Activated CD4-positive, alpha-beta memory T cell treated with anti-CD3 and anti-CD28 coated beads, Interleukin-2, amount 10 ng/mL, durations not matched to agents 7 days and 5 days (primary cell): ENCODE results near the gene FTCD. TPM values are rescaled to one million over a fixed set of nuclear protein-coding genes. Genes with fewer than 3 reads are reported as not detected.

Experiments
- CTCF ChIA-PET: fragments of 350-600 bp; sonication (Branson Sonifier 250); formaldehyde crosslinking; loops from one replicate; lab custom pipeline; 2021; ENCODE audit warnings: antibody characterized with exemption, inconsistent platforms; lab: Charles Lee
- POLR2A ChIA-PET: fragments of 350-600 bp; sonication (Branson Sonifier 250); formaldehyde crosslinking; loops from one replicate; lab custom pipeline; 2021; ENCODE audit warnings: antibody characterized with exemption; lab: Charles Lee
- DNase-seq: peaks from one replicate; pipeline ENCODE4 v3.0.0-alpha.2; 2020
- H3K27ac Mint-ChIP-seq: one replicate; pipeline ENCODE4 v1.8.0; 2021; ENCODE audit warnings: mild to moderate bottlenecking, mixed read lengths
- H3K27me3 Mint-ChIP-seq: one replicate; pipeline ENCODE4 v1.8.0; 2021; ENCODE audit warnings: mixed read lengths
- H3K36me3 Mint-ChIP-seq: one replicate; pipeline ENCODE4 v1.8.0; 2021; ENCODE audit warnings: low read depth, mixed read lengths
- H3K4me1 Mint-ChIP-seq: one replicate; pipeline ENCODE4 v1.8.0; 2021; ENCODE audit warnings: mixed read lengths
- H3K4me3 Mint-ChIP-seq: one replicate; pipeline ENCODE4 v1.8.0; 2021; ENCODE audit warnings: mild to moderate bottlenecking, mixed read lengths
- H3K9me3 Mint-ChIP-seq: one replicate; pipeline ENCODE4 v1.8.0; 2021; ENCODE audit warnings: mixed read lengths
- total RNA-seq, 2 experiments: library from RNA; stranded (reverse); gene quantifications; one replicate each; pipeline ENCODE4 v1.2.3, GENCODE V29; 2021

The FTCD gene
- total RNA-seq, 2 experiments from 2014 or later = 0.18 TPM; not detected in 1

DNA sequence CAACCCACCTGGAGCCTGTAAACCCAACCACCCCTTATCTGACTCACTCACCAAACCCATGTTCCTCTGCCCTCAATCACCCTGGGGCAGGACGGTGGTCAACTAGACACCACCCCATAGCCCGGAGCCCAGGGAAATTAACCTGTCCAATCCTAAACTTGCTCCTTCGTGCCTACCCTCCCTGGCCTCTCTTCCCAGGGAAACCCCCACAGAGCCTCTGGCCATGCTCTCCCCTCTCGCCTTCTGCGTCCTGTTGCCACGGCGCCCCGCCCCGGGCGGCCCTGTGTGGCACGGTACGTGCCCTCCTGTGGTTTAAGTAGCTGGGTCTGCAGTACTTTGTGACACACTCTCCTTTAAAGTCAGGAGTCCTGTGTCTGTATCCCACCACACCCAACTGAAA lies 4.0 kb upstream of the FTCD start:
- no peak overlapping the region for H3K27ac Mint-ChIP-seq
- DNase-seq = no peak
- CTCF ChIA-PET = interaction anchor here (1.4 kb wide), 1 partner anchor 16 kb away, joined by 4 read pairs; no protein-coding TSS in a partner anchor

DNA sequence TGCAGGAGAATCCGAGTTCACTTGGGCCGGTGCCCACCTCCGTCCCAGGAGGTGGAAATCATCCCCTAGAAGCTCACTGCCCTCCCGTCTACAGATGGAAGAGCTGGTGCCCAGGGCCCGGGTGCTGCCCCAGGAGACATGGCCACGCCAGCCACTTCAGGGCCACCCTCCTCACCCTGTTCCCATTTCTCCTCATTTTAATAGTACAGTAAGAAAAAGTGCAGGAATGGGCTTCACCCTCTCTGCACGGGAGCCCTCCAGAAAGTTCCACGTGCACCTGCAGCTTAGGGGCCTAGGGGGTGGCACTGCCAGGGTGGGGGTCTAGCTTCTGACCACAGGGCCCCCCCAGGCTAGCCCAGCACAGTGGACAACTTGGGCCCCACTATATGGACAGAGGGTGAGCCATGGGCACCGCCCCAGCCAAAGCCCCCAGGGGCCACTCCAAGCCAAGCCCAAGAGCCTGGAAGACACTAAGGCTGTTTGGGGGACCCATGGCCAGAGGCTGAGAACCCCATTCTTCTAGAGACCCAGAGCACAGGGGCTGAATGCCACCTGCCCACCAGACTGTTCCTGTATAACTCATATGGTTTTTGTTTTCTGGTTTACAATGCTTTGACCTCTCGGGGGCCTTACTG lies 3.4 kb upstream of the FTCD start:
- no peak overlapping the region for H3K27ac Mint-ChIP-seq
- H3K9me3 Mint-ChIP-seq = no peaks in the 10 kb centered on the region
- ChIA-PET POLR2A (no interaction called here), CTCF (interaction anchor here (0.5 to 1.4 kb wide), 2 partner anchors 12 to 15 kb away, joined by 3 to 4 read pairs; no protein-coding TSS in a partner anchor)
- no peak overlapping the region for H3K4me3 Mint-ChIP-seq
- H3K27me3 Mint-ChIP-seq = peaks cover 5% of the 10 kb centered on the region
- DNase-seq = peak; percentile 13
- H3K36me3 Mint-ChIP-seq = no peaks in the 10 kb centered on the region
- no peaks in the 10 kb centered on the region for H3K4me1 Mint-ChIP-seq

More for the DNA sequence above, 4.0 kb upstream of the FTCD start:
- H3K27me3 Mint-ChIP-seq = peaks cover 5% of the 10 kb centered on the region
- H3K9me3 Mint-ChIP-seq = no peaks in the 10 kb centered on the region
- H3K4me1 Mint-ChIP-seq = no peaks in the 10 kb centered on the region
- POLR2A ChIA-PET = no interaction called here
- no peaks in the 10 kb centered on the region for H3K36me3 Mint-ChIP-seq
- H3K4me3 Mint-ChIP-seq = no peak overlapping the region

DNA sequence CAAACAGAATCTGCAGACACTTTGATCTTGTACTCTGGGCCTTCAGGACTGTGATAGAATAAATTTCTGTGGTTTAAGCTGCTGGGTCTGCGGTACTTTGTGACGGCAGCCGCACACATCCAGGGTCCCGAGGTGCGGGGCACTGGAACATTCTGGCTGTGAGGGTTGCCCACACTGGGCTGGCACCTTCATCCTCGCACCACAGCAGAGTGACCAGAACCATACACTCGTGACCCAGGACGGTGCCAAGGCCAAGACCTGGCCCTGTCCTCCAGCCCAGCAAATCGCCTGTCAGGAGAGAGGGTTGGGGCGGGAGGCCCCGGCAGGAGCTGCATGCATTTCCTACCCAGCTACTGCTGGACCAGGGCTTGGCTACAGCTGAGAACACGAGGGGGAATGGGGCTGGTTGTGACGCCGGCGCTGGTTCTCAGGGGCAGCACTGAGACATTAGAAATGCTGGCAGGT lies 2.6 kb upstream of the FTCD start:
- no peak overlapping the region for H3K27ac Mint-ChIP-seq
- peaks cover 3% of the 10 kb centered on the region for H3K27me3 Mint-ChIP-seq
- ChIA-PET POLR2A (no interaction called here), CTCF (interaction anchor here (0.5 to 1.4 kb wide), 2 partner anchors 13 to 14 kb away, joined by 3 to 4 read pairs; no protein-coding TSS in a partner anchor)
- no peaks in the 10 kb centered on the region for H3K4me1 Mint-ChIP-seq
- peak; percentile 10 for DNase-seq
- no peaks in the 10 kb centered on the region for H3K9me3 Mint-ChIP-seq
- no peaks in the 10 kb centered on the region for H3K36me3 Mint-ChIP-seq
- H3K4me3 Mint-ChIP-seq = no peak overlapping the region

DNA sequence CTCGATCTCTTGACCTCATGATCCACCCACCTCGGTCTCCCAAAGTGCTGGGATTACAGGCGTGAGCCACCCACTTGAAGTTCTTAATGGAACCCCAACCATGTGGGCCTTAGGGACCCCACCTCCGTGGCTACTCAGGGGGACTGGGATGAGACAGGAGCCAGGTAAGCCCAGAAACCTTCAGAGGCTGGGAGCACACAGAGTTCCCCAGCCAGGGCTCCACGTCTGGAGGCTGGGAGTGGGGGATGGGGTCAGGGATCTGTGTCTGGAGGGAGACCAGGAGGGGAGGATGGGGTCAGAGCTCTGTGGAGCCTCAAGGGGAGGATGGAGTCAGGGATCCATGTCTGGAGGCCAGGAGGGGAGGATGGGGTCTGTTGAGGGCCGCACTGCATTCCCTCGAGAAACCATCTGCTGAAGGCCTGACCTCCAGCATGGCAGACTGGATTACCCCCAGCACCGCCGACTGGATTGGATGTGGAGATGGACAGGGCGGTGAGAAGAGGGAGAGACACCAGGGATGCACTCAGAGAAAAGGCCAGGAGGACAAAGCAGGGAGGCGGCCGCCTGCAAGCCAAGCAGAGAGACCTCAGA lies 2.1 kb upstream of the FTCD start:
- H3K9me3 Mint-ChIP-seq = no peaks in the 10 kb centered on the region
- CTCF ChIA-PET = no interaction called here
- peak; percentile 8 for DNase-seq
- H3K27ac Mint-ChIP-seq = no peak overlapping the region
- POLR2A ChIA-PET = no interaction called here
- H3K4me1 Mint-ChIP-seq = no peaks in the 10 kb centered on the region
- no peaks in the 10 kb centered on the region for H3K36me3 Mint-ChIP-seq
- H3K27me3 Mint-ChIP-seq = no peaks in the 10 kb centered on the region
- no peak overlapping the region for H3K4me3 Mint-ChIP-seq

DNA sequence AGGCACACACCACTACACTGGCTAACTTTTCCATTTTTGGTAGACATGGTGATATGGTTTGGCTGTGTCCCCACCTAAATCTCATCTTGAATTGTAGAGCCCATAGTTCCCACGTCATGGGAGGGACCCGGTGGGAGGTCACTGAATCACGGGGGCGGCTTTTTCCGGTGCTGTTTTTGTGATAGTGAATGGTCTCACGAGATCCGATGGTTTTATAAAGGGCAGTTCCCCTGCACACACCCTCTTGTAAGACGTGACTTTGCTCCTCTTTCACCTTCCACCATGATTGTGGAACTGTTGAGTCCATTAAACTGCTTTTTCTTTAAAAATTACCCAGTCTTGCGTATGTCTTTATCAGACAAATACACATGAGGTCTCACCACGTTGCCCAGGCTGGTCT lies 1.3 kb upstream of the FTCD start:
- CTCF ChIA-PET = no interaction called here
- Mint-ChIP-seq H3K4me3 (no peak overlapping the region), H3K36me3 (no peaks in the 10 kb centered on the region)

DNA sequence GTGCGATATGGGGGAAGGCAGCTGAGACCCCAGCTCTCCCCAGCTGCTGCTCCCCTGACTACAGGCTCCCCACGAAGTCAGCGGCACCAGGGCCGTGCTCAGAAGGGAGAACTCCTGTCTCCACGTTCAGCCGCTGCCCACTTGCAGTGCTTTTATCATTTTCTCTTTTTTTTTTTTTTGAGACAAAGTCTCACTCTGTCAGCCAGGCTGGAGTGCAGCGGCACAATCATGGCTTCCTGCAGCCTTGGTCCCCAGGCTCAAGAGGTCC lies 933 bp upstream of the FTCD start:
- no peak overlapping the region for H3K27ac Mint-ChIP-seq
- no peak overlapping the region for H3K4me3 Mint-ChIP-seq
- no peak for DNase-seq
- CTCF ChIA-PET = no interaction called here
- no peaks in the 10 kb centered on the region for H3K9me3 Mint-ChIP-seq
- H3K4me1 Mint-ChIP-seq = no peaks in the 10 kb centered on the region
- H3K36me3 Mint-ChIP-seq = no peaks in the 10 kb centered on the region
- no peaks in the 10 kb centered on the region for H3K27me3 Mint-ChIP-seq
- POLR2A ChIA-PET = no interaction called here

More for the DNA sequence above, 1.3 kb upstream of the FTCD start:
- Mint-ChIP-seq H3K4me1 (no peaks in the 10 kb centered on the region), H3K27me3 (no peaks in the 10 kb centered on the region), H3K27ac (no peak overlapping the region), H3K9me3 (no peaks in the 10 kb centered on the region)
- DNase-seq = peak; percentile 6
- POLR2A ChIA-PET = no interaction called here

DNA sequence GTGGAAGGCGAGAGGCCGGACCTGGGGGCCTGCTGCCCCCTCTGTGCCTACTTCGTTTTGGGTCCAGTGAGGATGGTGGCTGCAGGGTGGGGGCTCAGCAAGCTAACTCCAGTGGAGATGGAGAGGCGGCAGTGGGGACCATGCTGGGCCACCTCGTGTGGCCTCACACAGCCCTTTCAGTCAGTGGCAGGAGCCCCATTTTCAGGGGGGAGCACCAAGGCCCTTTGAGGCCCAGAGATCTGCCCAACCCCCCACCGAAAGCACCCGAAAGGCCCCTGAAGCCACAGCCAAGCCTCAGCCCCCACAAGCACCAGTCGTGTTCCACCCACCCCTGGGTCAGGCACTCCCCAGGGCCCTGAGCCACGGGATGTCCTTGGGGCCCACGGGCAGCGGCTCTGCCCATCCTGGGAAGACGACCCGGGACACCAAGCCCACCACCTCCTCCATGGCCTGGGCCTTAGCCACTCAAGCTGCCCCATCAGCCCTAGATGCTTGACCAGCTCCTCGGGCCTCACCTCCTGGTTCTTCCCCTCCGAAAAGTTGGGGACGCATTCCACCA lies 345 bp downstream of the FTCD start:
- Mint-ChIP-seq H3K27ac (no peak overlapping the region), H3K4me3 (no peak overlapping the region), H3K9me3 (no peaks in the 10 kb centered on the region), H3K4me1 (no peaks in the 10 kb centered on the region), H3K27me3 (no peaks in the 10 kb centered on the region), H3K36me3 (no peaks in the 10 kb centered on the region)
- ChIA-PET POLR2A (no interaction called here), CTCF (no interaction called here)
- DNase-seq = peak; percentile 14

DNA sequence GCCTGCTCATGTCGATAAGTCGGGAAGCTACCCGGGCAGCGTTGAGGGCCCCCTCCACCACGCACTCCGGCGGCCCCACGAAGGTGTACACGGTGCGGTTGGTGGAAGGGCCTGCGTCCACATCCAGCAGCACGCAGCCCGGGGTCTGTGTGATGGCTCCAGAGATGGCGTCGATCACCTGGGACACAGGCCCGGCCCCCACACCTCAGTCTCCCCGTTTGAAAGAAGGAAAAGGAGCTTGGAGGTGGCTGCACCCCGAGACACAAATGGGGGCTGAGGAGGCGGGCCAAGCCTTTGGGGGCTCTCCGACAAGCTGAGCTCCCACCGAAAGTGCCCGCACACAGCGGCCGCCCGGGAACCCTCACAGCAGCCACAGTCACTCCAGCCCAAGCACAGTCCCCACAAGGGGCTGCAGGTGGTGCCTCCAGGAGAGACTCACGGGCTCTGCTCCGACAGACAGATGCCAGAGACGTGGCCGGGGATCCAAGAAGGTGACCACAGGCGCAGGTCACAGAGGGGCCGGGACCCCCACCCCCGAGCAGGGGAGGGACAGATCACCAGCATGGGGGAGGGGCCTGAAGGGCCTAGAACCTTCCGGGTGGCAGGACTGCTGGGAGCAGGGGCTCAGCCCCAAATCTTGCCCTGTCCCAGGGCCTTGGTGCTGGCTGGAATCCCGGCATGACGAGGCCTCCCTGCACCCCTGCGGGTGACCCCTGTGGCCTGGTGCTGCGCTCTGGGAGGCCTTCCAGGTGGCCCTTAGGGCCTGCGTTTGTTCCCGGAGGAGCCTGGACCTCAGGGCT lies 1.0 kb downstream of the FTCD start:
- H3K4me3 Mint-ChIP-seq = no peak overlapping the region
- ChIA-PET POLR2A (no interaction called here), CTCF (interaction anchor here (1.4 kb wide), 1 partner anchor 19 kb away, joined by 3 read pairs; no protein-coding TSS in a partner anchor)
- no peaks in the 10 kb centered on the region for H3K4me1 Mint-ChIP-seq
- H3K36me3 Mint-ChIP-seq = no peaks in the 10 kb centered on the region
- H3K27ac Mint-ChIP-seq = no peak overlapping the region
- no peaks in the 10 kb centered on the region for H3K27me3 Mint-ChIP-seq
- DNase-seq = peak; percentile 15
- H3K9me3 Mint-ChIP-seq = no peaks in the 10 kb centered on the region

DNA sequence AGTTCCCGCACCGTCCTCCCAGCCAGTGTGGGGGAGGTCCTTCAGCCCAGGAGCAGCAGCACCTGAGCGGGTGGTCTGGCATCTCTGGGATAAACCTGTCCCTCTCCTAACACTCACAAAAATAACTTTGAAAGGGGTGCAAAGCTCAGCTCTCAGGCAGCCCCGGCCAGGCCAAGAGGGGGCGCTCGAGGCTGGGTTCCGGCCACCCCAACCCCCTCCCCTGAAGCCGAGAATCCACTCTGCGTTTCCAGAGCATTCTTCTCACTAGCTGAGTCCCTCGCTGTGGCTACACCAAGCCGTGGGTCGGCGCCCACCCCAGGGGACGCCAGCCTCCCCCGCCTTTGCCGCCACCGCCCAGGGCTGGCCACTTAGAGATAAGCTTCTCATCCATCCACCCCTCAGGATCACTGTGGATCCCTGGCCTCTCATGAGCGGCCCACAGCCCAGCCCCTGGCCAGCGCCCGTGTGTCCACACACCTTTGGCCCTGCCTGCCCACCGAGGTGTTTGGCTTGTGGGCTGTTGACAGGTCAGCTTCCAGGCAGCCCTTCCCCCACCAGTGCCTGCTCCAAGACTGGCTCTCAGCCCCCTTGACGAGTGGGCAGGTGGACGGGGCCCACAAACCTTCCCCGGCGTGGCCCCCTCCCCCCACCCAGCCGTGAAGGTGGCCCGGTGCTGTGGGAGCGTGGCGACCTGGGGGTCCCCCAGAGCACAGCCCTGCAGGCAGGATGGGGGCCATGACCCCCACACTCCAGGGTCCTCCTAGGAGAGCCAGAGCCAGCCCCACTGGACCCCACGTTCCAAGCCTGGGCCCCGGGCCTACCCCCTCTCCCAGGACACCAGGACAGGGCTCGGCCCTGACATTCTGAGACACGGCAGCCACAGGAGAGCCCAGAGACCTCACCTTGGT lies 1.9 kb downstream of the FTCD start:
- ChIA-PET CTCF (interaction anchor here (0.9 to 1.5 kb wide), 4 partner anchors 10 to 170 kb away, joined by 3 to 11 read pairs (median 4); no protein-coding TSS in a partner anchor), POLR2A (no interaction called here)
- Mint-ChIP-seq H3K27me3 (no peaks in the 10 kb centered on the region), H3K9me3 (no peaks in the 10 kb centered on the region), H3K27ac (no peak overlapping the region), H3K4me1 (no peaks in the 10 kb centered on the region), H3K4me3 (no peak overlapping the region), H3K36me3 (no peaks in the 10 kb centered on the region)
- DNase-seq = peak; percentile 50

DNA sequence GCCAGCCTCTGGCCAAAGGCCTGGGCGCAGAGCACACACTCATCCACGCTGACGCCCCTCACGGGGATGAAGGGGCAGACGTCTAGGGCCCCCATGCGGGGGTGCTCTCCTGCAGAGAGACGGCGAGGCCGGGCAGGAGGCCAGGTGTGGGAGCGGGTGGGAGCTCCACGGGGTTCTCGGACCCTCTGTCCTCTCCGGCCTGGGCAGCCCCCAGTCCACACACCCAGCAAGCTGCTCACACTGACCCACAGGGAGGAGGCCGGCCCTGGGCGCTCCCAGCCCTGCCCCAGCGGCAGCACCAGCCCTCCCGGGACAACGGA lies 2.5 kb downstream of the FTCD start:
- Mint-ChIP-seq H3K36me3 (no peaks in the 10 kb centered on the region), H3K9me3 (no peaks in the 10 kb centered on the region), H3K27ac (no peak overlapping the region), H3K4me3 (no peak overlapping the region), H3K27me3 (no peaks in the 10 kb centered on the region), H3K4me1 (no peaks in the 10 kb centered on the region)
- no peak for DNase-seq
- ChIA-PET CTCF (interaction anchor here (0.9 to 1.5 kb wide), 4 partner anchors 9 to 170 kb away, joined by 3 to 11 read pairs (median 4); no protein-coding TSS in a partner anchor), POLR2A (no interaction called here)

DNA sequence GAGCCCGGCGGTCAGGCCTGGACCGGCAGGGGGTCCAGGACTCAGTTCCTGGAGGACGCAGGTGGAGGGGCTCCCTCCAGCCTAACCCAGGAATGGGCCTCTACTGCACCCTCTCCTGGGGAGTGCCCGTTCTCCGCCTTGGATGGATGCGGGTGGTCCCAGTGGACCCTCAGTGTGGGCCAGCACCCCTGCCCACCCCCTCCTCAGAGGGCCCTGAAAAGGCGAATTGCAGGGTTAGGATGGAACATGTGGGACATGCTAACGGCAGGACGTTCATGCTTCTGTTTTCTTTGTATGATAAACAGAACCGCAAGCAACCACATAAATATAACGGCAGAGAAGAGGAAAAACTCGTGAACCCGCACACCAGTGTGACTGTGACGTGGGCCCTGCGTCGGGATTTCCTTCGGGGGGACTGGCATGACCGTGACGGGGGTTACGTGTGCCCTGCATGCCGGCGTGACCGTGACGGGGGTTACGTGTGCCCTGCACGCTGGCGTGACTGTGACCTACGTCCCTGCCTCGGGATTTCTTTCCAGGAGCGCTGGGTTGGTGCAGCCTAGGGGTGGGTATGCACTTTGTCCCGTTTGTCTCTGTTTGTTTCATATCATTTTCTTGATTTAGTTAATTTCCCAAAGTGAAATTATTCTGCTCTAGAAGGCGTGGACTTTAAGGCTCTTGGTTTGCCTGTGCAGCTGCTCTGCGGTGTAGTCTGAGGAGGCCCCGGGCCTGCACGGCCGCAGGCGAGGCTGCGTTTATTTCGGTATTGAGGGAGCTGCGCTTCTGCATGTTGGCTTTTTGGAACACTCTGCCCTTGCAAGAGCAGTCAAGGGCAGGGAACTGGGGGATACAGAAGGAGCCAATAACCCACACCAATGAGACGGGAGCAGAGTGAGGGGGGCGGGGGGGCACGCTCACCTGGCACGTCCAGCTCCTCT lies 3.1 kb downstream of the FTCD start:
- POLR2A ChIA-PET = no interaction called here
- Mint-ChIP-seq H3K27ac (no peak overlapping the region), H3K4me1 (no peaks in the 10 kb centered on the region)

More for the DNA sequence above, 3.1 kb downstream of the FTCD start:
- Mint-ChIP-seq H3K36me3 (no peaks in the 10 kb centered on the region), H3K27me3 (no peaks in the 10 kb centered on the region), H3K4me3 (no peak overlapping the region), H3K9me3 (no peaks in the 10 kb centered on the region)
- CTCF ChIA-PET = interaction anchor here (0.9 to 1.5 kb wide), 4 partner anchors 9 to 171 kb away, joined by 3 to 11 read pairs (median 4); no protein-coding TSS in a partner anchor
- no peak for DNase-seq
